Limb (tissue), 2 donors: ENCODE data around the gene RUVBL2.
A peak's percentile ranks its signal among the peaks of the same experiment; 100 is the strongest.

Source experiments
- DNase-seq, 2 donors: peaks; one replicate each; pipeline ENCODE4 v3.0.0-alpha.2; 2016; ENCODE audit errors: extremely low spot score in 2 of 2

The RUVBL2 gene

DNA sequence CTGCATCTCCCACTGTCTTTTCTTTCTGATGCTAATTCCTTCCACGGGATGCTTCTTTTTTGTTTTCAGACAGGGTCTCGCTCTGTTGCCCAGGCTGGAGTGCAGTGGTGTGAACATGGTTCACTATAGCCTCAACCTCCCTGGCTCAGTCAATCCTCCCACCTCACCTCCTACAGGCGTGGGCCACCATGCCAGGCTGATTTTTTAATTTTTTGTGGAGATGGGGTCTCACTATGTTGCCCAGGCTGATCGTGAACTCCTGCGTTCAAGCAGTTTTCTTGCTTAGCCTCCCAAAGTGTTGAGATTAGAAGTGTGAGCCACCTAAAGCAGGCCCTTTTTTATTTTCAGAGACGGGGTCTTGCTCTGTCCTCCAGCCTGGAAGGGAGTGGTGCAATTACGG lies 5.4 kb upstream of the RUVBL2 start:
- no peak for DNase-seq

DNA sequence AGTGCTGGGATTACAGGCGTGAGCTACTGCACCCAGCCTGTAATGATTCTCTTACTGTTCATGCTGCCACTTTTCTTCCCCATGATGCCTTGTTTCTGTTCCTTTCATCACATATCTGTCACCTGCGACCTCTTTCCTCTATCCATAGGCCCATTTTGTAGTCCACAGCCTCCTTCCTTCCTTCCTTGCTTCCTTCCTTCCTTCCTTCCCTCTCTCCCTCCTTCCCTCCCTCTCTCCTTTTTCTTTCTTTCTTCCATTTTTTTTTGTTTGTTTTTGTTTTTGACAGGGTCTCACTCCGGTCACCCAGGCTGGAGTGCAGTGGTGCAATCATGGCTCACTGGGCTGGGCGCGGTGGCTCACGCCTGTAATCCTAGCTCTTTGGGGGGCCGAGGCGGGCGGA lies 4.8 kb upstream of the RUVBL2 start:
- no peak for DNase-seq

DNA sequence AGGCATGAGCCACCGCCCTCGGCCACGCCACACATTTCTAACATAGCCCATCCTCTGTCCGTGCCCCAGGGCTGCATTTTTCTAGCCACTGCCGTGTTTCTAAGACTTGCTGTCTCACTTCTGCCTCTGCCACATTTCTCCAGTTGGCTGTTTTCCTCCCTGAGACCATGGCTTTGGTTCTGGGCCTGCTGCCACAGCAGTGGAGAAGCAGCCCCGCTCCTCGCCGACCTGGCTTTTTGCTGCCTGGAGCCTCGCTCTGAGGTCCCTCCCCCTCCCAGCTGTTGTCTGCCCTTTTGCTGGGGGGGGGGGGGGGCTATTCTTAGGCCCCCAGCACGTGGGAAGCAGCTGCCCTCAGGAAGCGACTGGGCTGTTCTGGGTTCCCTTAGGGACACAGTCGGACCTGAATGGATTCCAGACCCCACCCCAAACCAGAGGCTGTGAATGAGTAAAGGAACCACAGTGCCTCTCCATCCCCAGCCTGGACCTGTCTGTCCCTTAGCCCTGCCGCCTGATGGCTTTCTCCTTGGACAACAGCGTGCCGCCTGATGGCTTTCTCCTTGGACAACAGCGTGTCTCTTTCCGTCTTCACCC lies 3.9 kb upstream of the RUVBL2 start:
- DNase-seq = no peak

DNA sequence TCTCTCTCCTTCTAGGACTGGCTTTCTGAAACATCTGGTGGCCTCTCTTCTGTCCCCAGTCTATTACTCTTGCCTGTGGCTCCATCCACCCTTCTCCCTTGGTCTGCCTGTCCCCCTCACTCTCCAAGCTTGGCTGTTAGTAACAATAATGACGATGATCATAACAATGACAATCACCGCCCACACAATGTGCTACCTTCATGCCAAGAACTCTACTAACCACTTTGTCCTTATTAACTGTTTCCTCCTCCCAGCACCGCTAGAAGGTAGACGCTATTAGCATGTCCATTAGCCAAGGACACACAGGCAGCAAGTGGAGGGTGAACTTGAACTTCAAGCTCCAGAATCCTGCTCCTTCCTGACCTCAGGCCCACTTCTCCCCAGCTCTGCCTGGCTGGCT lies 3.3 kb upstream of the RUVBL2 start:
- DNase-seq = no peak

DNA sequence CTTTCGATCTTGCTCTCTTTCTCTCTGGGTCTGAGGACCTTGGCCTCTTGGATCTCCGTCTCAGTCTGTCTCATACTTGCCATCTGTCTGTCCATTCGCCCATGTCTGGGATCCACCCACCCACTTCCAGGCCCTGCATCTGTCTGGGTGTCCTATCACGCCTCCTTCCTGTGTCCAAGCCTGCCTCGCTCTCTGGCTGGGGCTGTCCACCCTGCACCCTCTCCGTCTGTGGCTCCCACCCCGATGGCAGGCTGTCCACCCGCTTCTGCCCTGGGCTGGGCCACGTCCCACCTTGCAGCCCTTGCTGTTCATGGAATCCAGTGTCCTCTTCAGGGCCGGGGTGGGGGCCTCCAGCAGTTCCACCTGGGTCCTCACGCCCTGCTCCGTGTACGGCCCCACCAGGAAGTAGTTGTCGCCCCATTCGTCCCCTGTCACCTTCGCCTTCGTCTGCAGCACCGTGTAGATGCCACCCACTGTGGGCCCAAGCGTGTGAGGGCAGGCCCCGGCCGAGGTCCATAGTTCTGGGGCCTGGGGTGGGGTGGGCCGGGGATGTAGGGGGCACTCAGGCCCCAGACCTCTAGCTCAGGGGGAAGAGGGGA lies 2.6 kb upstream of the RUVBL2 start:
- DNase-seq = no peak

DNA sequence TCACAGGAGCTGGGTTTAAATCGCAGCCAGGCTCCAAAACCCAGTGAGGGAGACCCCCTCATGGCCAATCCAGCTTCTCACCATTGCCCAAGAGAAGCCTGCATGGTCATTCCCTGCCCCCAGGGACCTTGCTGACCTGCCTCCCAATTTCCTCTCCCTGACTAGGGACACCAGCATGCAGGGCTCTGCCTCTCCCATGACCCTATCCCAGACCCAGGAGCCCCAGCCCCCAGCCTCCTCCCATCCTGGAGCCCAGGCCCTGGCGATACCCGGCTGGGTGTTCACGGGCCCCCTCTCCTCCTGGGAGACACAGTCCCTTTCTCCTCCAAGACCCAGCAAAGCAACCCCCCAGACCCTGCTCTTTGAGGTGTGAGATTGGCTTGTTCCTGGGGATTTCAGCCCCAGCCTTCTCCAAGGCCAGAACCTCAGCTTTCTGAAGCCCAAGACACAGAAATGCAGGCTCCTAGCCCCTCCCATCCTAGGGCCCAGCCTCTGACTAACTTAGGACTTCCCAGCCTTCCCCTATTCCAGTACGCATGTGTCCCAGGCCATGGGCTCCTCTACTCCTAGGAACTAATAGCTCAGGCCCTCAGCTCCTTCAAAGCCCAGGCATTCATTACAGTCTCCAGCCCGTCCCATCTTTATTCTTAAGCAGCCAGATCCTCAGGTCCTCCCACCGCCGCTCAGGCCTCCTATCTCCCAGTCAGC lies 1.7 kb upstream of the RUVBL2 start:
- DNase-seq = peak; percentile 39 to 59

DNA sequence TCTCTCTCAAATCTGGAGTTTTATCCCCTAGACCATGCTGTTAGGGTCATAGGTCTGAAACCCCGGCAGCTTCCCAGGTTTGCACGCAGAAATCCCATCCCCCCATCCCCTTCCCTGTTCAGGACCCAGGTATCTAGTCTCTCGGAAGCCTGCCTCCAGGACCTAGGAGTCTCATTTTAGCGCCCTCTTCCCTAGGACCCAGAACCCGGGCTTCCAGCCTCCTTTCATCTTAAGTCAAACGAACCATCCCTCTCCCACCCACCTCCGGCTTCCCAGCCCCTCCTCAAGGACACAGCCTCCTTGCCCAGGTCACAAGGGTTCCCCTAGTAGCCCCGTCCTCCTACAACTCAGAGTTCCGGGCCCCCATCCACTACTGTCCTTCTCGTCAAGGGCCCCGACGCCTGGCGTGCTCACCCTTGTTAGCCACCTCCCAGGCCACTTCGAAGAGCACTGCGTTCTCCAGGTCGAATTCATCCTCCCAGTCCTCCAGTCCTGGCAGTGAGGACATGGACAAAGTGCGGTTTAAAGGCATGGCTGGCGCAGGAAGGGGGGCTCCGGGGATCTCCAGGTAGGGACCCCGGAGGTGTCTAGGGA lies 1.0 kb upstream of the RUVBL2 start:
- no peak for DNase-seq

DNA sequence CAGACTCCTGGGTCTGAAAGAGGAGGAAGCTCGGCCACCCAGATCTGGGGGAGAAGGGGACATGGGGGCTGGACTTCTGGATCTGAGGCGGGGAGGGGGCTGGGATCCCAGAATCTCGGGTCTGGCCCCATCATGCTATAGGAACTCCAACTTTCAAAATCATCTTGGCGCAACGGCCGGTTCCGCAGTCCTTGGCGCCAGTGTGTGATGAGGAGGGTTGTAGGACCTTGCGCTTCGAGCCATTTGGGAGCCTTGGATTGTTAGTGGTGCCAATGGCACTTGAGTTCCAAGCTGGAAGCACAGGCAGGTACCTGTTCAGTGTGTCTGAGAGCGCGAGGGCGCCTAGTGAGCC lies 324 bp downstream of the RUVBL2 start:
- DNase-seq = no peak

DNA sequence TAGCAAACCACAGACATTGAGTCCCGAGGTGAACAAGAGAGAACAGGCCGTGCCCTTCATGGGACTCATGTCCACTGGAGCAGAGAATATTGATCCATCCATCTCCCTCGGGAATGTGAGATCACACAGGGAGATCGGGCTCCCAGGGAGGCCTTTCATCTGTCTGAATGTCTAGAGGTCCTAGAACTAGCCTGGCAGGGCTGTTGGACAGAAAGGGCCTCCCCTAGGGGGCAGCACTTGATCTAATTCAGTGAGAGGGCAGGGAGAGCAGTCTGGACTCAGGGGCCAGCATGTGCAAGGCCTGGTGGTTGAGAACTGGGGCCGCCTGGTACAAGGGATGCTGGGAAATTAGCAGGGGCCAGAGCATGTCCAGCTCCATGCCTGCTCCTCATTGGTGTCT lies 4.3 kb downstream of the RUVBL2 start:
- DNase-seq = no peak

DNA sequence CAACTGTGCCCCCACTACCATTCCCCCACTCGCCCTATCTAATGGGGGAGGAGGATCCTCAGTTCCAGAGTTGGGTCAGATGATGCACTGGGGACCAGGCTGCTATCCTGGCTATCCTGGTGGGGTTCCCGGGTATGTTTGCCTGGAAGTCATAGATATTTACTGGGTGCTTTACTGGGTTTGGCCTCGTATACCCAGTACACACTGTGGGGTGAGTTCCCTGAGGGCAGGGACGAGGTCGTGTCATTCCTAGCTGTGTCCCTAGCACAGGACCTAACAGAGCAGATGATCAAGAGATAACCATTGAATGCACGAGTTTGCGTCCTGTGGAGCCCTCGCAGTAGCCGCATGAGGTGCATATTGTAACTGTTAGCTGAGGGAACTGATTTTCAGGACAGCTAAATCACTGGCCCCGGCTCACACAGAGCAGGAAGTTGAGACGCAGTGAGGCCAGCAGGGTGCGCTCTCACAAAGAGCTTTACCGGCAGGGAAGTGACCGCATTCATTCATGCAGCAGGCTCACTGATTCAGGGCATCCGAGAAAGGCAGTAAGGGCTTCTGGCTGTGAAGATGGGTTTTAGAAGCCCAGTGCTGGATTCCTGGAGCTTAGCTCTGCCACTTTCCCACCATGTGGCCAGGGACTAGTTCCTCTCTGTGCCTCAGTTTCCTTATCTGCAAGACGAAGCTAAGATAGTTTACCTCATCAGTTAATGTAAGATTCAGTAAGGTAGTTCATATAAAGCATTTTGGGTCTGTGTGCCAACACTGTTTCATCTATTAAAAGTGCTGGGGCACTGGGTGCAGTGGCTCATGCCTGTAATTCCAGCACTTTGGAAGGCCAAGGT lies 6.0 kb downstream of the RUVBL2 start:
- DNase-seq = peak; percentile 18 to 60

DNA sequence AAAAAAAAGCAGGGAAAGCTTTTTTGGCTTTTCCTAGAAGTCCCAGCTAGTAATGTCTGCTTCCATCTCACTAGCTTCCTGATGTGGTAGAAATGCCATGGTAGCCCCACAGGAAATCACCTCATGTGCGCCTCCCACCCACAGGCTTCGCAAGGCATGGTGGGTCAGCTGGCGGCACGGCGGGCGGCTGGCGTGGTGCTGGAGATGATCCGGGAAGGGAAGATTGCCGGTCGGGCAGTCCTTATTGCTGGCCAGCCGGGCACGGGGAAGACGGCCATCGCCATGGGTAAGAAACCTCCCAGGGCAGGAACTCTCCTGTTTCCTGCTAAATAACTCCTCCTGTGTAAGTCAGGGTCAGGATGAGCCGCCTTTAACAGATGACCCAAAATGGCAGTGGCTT lies 10.4 kb downstream of the RUVBL2 start:
- DNase-seq = no peak

DNA sequence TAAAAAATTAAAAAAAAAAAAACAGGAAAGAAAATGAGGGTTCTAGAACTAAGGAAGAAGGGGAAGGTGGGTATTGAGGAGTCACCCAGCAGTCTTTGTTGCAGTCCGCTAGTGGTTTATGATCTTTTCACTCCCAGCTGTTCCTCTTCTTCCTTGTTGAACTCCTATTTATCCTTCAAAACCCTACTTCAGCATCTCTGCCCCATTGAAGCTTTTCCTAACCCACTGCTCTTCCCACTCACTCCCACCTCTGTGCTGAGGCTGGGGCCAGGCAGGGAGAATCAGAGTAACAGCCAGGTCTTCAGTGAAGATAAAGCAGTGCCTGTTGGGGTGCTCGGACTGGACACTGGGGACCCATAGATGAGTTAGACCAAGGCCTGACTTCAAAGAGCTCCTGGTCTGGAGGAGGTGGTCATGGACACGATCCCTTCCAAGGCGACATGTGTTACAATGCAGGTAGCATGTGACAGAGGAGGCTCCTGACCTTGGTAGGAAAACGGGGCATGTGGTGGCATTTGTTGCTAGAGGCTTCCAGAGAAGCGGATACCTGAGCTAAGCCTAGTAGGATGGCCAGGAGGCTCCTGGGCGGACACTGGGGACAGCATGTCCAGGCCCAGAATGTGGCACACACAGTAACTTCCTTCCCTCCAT lies 11.4 kb downstream of the RUVBL2 start:
- DNase-seq = no peak

DNA sequence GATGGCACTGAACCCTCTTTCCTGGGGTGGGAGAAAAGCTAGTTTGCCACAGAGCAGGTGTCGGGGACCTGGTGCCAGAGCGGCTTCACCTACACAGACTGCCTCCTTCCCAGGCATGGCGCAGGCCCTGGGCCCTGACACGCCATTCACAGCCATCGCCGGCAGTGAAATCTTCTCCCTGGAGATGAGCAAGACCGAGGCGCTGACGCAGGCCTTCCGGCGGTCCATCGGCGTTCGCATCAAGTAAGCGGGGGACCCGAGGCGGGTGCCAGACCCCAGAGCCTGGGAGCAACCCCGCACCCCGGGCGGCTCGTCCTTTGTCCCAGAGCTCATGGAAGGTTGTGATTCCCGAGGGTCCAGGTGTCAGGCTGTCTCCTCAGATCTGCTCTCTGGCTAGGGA lies 13.2 kb downstream of the RUVBL2 start:
- no peak for DNase-seq

DNA sequence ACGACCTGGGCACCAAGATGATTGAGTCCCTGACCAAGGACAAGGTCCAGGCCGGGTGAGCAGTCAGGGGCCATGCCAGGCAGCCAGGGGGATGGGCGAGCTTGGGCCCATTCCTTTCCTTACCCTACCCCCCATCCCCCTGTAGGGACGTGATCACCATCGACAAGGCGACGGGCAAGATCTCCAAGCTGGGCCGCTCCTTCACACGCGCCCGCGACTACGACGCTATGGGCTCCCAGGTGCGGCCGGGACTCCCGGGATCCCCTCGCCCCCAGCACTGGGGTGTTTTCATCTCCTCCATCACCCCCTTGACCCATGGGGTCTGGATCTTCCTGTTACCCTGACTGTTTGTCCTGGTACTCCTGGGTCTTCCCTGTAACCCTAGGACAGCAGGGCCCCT lies 16.1 kb downstream of the RUVBL2 start:
- DNase-seq = no peak

DNA sequence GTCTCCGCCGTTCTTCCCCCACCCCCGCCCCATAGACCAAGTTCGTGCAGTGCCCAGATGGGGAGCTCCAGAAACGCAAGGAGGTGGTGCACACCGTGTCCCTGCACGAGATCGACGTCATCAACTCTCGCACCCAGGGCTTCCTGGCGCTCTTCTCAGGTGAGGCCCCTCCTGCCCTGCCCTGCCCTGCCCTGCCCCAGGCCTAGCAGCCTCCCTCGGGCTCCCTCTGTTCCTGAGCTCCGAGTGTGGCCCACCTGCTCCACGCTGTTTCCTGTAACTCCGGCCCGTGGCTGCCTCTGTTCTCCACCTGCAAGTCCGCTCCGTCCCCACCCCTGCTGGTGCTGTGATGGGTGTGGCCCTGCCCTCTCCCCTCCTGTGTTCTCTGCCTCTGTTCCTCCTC lies 16.8 kb downstream of the RUVBL2 start:
- DNase-seq = no peak

DNA sequence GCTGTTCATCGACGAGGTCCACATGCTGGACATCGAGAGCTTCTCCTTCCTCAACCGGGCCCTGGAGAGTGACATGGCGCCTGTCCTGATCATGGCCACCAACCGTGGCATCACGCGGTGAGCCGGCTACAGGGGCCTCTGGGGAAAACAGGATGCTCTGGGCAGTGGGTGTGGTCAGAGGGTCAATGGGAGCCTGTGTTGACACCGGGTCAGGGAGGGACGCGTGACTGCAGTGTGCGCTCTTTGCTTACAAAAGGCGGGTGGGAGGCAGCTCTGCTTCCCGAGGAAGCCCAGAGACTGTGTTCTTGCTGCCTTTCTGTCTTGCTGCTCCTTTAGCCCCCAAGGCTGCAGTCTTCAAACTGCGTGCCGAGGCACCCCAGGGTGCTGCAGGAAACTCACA lies 17.5 kb downstream of the RUVBL2 start:
- no peak for DNase-seq

DNA sequence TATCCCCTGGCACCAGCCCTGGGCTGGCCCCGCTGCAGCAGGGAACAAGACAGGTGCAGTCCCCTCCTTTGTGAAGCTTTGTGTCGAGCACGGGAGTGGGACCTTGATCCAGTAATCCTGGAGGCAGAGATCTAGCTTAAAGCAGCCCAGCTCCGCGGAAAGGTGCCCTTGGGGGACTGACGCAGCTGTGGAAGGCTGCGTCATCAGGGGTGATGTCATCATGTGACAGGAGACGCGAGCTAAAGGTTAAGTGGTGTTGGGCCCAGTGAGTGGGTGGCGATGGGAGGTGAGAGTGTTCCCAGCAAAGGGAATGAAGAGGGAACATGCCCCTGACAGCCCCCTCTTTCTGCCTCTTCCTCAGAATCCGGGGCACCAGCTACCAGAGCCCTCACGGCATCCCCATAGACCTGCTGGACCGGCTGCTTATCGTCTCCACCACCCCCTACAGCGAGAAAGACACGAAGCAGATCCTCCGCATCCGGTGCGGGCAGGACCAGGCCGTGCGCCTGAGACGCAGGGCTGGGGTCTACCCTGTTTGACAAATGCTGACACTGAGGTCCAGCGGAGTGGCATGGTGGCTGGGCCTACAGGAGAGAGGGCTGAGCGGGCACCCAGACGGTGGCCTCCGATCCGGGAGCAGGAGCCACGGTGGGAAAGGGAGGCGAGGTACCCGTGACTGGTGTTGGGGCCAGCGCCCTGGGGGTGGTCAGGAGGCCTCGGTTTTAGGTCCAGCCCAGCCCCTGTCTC lies 20.6 kb downstream of the RUVBL2 start:
- DNase-seq = no peak

DNA sequence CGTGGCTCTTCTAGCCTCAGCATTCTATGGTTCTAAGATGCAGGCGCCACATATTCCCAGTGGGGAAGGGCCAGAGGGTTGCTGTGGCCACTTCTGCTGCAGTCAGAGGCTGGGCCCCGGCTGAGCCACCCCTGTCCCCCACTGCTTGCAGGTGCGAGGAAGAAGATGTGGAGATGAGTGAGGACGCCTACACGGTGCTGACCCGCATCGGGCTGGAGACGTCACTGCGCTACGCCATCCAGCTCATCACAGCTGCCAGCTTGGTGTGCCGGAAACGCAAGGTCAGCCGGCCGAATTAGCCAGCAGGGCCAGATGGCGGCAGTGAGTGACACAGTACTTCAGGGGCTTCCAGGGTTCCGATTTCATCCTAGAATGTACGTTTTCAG lies 21.2 kb downstream of the RUVBL2 start:
- no peak for DNase-seq

DNA sequence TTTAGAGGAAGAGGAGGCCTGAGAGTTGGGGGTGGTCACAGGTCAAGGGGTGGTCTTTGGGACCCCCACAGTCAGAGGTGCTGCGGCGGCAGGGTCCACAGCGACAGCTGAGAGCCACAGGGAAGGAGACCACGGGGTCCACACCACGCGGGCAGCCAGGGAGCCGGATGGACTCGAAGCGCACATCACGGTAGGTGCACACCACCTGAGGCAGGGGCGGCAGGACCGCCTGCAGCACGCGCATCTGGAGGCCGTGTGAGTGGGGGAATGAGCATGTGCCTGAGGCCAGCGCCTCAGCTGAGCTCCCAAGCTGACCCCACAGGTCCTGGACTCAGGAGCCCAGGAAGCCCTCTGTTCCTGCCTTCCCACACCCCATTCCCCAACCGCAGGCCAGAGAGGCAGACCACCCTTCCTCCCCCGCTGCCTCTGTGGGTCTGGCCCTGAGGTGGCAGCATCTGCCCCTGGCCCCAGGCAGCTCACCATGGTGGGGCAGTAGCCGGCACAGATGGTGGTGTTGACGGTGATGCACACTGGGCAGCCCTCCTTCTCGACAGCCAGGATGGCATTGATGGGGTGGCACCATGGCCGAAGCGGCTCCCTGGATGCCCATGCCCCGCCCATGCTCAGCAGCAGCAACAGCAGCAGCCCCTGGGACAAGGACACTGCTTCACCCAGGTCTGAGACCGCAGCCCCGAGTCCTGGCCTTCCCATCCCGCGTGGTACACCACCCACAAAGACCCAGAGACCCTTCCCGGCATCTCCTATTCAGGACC lies 22.6 kb downstream of the RUVBL2 start:
- no peak for DNase-seq

DNA sequence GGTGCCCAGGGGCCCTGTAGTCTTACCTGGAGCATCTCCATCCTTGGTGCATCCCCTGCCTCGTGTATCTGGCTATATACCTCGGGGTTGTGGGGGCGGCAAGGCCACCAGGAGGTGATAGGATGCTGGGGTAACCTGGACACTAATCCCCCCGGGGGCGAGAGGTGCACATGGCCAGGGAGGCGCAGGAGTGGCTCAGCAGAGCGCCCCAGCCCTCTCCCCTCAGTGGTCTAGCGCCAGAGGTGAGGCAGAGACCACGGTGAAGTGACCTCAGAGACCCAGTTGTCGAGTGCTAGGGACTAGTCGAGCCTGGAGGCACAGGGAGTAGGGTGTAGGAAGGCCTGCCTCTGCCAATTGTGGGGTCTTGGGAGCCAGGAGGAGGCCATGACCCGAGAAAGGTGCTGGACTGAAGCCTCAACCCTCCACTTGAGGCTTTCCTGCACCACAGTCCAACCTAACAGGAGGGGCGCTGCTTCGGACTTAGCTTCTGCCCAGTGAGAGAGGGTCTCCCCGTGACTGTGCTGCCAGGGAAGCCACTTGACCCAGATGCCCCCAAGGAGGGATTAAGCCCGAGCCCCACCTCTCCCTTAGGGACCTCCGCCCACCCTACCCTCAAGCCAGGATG lies 23.5 kb downstream of the RUVBL2 start, which contains the start of gene LHB:
LHB (minus strand) TSS at position 51 of the 625 bp plus-strand sequence; CDS start at position 41, 10 bp downstream.
- DNase-seq = no peak
